ENCODE data around the gene FBXO15.

The FBXO15 gene

GRCh38 chr18:74040459-74041332, 106.9 kb downstream of the FBXO15 start:
- no peak for DNase-seq

GRCh38 chr18:74040008-74040407, 107.6 kb downstream of the FBXO15 start:
- no peak for DNase-seq

GRCh38 chr18:74029161-74029560, 118.5 kb downstream of the FBXO15 start:
- no peak for DNase-seq
